BLaER1 (cell line): ENCODE measurements around the gene PDE7B.

ENCODE experiments used
- H3K27ac ChIP-seq: shearing (Covaris generic); formaldehyde crosslinking; 2 replicates; pipeline ENCODE4 v1.8.1; 2022
- H3K27me3 ChIP-seq: shearing (Covaris generic); formaldehyde crosslinking; 2 replicates; pipeline ENCODE4 v1.8.1; 2022
- H3K36me3 ChIP-seq: shearing (Covaris generic); formaldehyde crosslinking; 2 replicates; pipeline ENCODE4 v1.8.1; 2022
- H3K4me1 ChIP-seq: shearing (Covaris generic); formaldehyde crosslinking; 2 replicates; pipeline ENCODE4 v1.8.1; 2022
- H3K4me2 ChIP-seq: shearing (Covaris generic); formaldehyde crosslinking; 2 replicates; pipeline ENCODE4 v1.8.1; 2022
- H3K4me3 ChIP-seq: shearing (Covaris generic); formaldehyde crosslinking; 2 replicates; pipeline ENCODE4 v1.8.1; 2022
- H3K9ac ChIP-seq: shearing (Covaris generic); formaldehyde crosslinking; 2 replicates; pipeline ENCODE4 v1.8.1; 2022
- H3K9me3 ChIP-seq: shearing (Covaris generic); formaldehyde crosslinking; 2 replicates; pipeline ENCODE4 v1.8.1; 2022
- H4K20me1 ChIP-seq: shearing (Covaris generic); formaldehyde crosslinking; 2 replicates; pipeline ENCODE4 v1.8.1; 2022
- Cebpa-rat ChIP-seq: shearing (Covaris generic); IDR thresholded peaks from 2 replicates; pipeline ENCODE4 v1.8.1; 2022

Gene PDE7B

GRCh38 chr6:135820340-135820739, 31.2 kb upstream of the PDE7B start:
- H3K9ac ChIP-seq = no peak overlapping the region
- TF ChIP-seq Cebpa-rat = no peak
- no peaks in the 10 kb centered on the region for H3K4me1 ChIP-seq
- no peaks in the 10 kb centered on the region for H4K20me1 ChIP-seq
- H3K4me3 ChIP-seq = no peak overlapping the region
- H3K4me2 ChIP-seq = no peak overlapping the region
- no peaks in the 10 kb centered on the region for H3K36me3 ChIP-seq
- H3K27me3 ChIP-seq = no peaks in the 10 kb centered on the region
- H3K9me3 ChIP-seq = no peaks in the 10 kb centered on the region
- H3K27ac ChIP-seq = no peak overlapping the region

GRCh38 chr6:135823851-135824250, 27.6 kb upstream of the PDE7B start:
- Histone ChIP-seq H4K20me1 (no peaks in the 10 kb centered on the region), H3K27ac (no peak overlapping the region), H3K36me3 (no peaks in the 10 kb centered on the region), H3K4me2 (no peak overlapping the region), H3K4me1 (no peaks in the 10 kb centered on the region), H3K9me3 (no peaks in the 10 kb centered on the region), H3K27me3 (no peaks in the 10 kb centered on the region), H3K4me3 (no peak overlapping the region), H3K9ac (no peak overlapping the region)
- no peak for TF ChIP-seq Cebpa-rat

DNA sequence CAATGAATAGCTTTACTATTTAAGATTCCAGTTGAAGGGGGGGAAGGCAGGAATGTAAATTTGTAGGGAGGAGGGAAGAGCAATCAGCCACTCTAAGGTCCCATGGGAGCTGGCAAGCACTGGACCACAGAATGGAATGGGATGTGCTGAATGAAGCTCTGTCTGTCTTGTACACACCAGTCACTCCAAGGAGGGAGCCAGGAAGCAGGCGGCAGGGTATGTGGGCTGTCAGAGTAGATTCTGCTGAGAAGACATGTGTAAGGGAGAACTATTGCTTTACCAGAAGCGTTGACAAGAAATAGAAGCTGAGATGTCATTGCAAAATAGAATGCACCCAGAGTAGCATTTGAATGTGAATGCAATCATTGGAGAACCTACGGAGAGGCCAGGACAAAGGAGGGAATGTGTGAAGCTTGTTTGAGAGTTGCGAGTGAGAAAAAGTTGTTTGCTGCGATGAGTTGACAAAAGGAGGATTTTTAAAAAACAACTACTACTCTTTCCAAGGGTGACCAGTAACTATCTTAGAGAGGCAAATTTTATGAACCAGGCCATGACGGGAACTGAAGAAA, 25.2 kb upstream of the PDE7B start:
- no peaks in the 10 kb centered on the region for H3K27me3 ChIP-seq
- H3K36me3 ChIP-seq = no peaks in the 10 kb centered on the region
- no peak overlapping the region for H3K9ac ChIP-seq
- no peaks in the 10 kb centered on the region for H3K9me3 ChIP-seq
- no peaks in the 10 kb centered on the region for H3K4me1 ChIP-seq
- no peak overlapping the region for H3K4me2 ChIP-seq
- H3K4me3 ChIP-seq = no peak overlapping the region
- TF ChIP-seq Cebpa-rat = no peak
- no peak overlapping the region for H3K27ac ChIP-seq
- H4K20me1 ChIP-seq = no peaks in the 10 kb centered on the region

- no peak overlapping the region for H3K9ac ChIP-seq
- no peaks in the 10 kb centered on the region for H3K36me3 ChIP-seq
- no peak overlapping the region for H3K4me2 ChIP-seq
- no peaks in the 10 kb centered on the region for H4K20me1 ChIP-seq
- no peak overlapping the region for H3K4me3 ChIP-seq
- no peak for TF ChIP-seq Cebpa-rat
- no peaks in the 10 kb centered on the region for H3K4me1 ChIP-seq
- H3K27me3 ChIP-seq = no peaks in the 10 kb centered on the region
- no peaks in the 10 kb centered on the region for H3K9me3 ChIP-seq
- no peak overlapping the region for H3K27ac ChIP-seq
Observed at GRCh38 chr6:135828021-135828420, 23.5 kb upstream of the PDE7B start.

- Histone ChIP-seq H3K9me3 (no peaks in the 10 kb centered on the region), H3K4me3 (no peak overlapping the region), H3K27ac (no peak overlapping the region), H3K4me1 (no peaks in the 10 kb centered on the region), H3K4me2 (no peak overlapping the region), H4K20me1 (no peaks in the 10 kb centered on the region), H3K9ac (no peak overlapping the region), H3K36me3 (no peaks in the 10 kb centered on the region), H3K27me3 (peaks cover 5% of the 10 kb centered on the region; the same call in 1 of the 2 replicates)
- no peak for TF ChIP-seq Cebpa-rat
Observed at GRCh38 chr6:135830452-135830881, 21.0 kb upstream of the PDE7B start.

GRCh38 chr6:135831016-135831415, 20.5 kb upstream of the PDE7B start:
- no peak overlapping the region for H3K4me2 ChIP-seq
- H3K27ac ChIP-seq = no peak overlapping the region
- no peaks in the 10 kb centered on the region for H3K4me1 ChIP-seq
- no peaks in the 10 kb centered on the region for H3K36me3 ChIP-seq
- no peaks in the 10 kb centered on the region for H4K20me1 ChIP-seq
- no peak for TF ChIP-seq Cebpa-rat
- peaks cover 5% of the 10 kb centered on the region; the same call in 1 of the 2 replicates for H3K27me3 ChIP-seq
- no peak overlapping the region for H3K4me3 ChIP-seq
- H3K9ac ChIP-seq = no peak overlapping the region
- no peaks in the 10 kb centered on the region for H3K9me3 ChIP-seq

GRCh38 chr6:135832166-135832565, 19.3 kb upstream of the PDE7B start:
- Histone ChIP-seq H3K36me3 (no peaks in the 10 kb centered on the region), H3K4me3 (no peak overlapping the region), H3K9ac (no peak overlapping the region), H3K4me1 (no peaks in the 10 kb centered on the region), H4K20me1 (no peaks in the 10 kb centered on the region), H3K4me2 (no peak overlapping the region), H3K27me3 (peaks cover 5% of the 10 kb centered on the region; the same call in 1 of the 2 replicates), H3K9me3 (no peaks in the 10 kb centered on the region), H3K27ac (no peak overlapping the region)
- TF ChIP-seq Cebpa-rat = no peak

DNA sequence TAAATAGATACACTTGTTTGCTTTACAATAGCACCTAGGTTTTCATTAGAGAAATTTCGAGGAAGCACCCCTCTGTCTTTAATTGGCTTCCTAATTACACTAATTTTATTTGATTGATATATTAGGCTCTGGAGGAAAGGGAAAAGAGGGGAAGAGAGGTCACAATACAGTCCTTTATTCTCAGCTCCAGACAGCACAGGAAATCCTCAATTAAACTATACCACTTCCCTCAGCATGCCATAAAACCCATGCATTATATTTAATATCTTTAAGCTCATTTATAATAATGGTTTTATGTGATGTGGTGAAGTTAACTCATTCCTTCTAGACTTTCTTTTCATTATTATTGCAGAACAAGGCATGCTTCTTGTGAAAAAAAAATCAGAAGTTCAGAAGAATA, 17.7 kb upstream of the PDE7B start:
- H3K4me2 ChIP-seq = no peak overlapping the region
- H3K27ac ChIP-seq = no peak overlapping the region
- no peaks in the 10 kb centered on the region for H3K9me3 ChIP-seq
- no peaks in the 10 kb centered on the region for H3K4me1 ChIP-seq
- no peaks in the 10 kb centered on the region for H3K36me3 ChIP-seq
- TF ChIP-seq Cebpa-rat = no peak
- peaks cover 5% of the 10 kb centered on the region; the same call in 1 of the 2 replicates for H3K27me3 ChIP-seq
- H3K9ac ChIP-seq = no peak overlapping the region
- H4K20me1 ChIP-seq = no peaks in the 10 kb centered on the region
- H3K4me3 ChIP-seq = no peak overlapping the region

GRCh38 chr6:135837735-135838449, 13.6 kb upstream of the PDE7B start:
- Histone ChIP-seq H3K27ac (no peak overlapping the region), H3K27me3 (peaks cover 5% of the 10 kb centered on the region; the same call in 1 of the 2 replicates), H4K20me1 (no peaks in the 10 kb centered on the region), H3K4me2 (no peak overlapping the region), H3K4me1 (no peaks in the 10 kb centered on the region), H3K36me3 (no peaks in the 10 kb centered on the region), H3K9ac (no peak overlapping the region), H3K9me3 (no peaks in the 10 kb centered on the region), H3K4me3 (no peak overlapping the region)
- no peak for TF ChIP-seq Cebpa-rat

GRCh38 chr6:135839121-135839520, 12.4 kb upstream of the PDE7B start:
- Histone ChIP-seq H3K9me3 (no peaks in the 10 kb centered on the region), H3K36me3 (no peaks in the 10 kb centered on the region), H3K4me1 (no peaks in the 10 kb centered on the region), H3K4me3 (no peak overlapping the region), H3K27ac (no peak overlapping the region), H3K27me3 (peaks cover 5% of the 10 kb centered on the region; the same call in 1 of the 2 replicates), H3K9ac (no peak overlapping the region), H4K20me1 (no peaks in the 10 kb centered on the region), H3K4me2 (no peak overlapping the region)
- no peak for TF ChIP-seq Cebpa-rat
